H9 (cell line): Measurements from ENCODE around the gene ELFN2. TPM values are rescaled to one million over a fixed set of nuclear protein-coding genes. Genes with fewer than 3 reads are reported as not detected.
A peak's percentile ranks its signal among the peaks of the same experiment; 100 is the strongest.

Experiments
- DNase-seq: peaks from one replicate; pipeline ENCODE4 v3.0.0-alpha.2; 2017
- H2AFZ ChIP-seq: one replicate; pipeline ENCODE4 v1.6.1; 2013; ENCODE audit warnings: mild to moderate bottlenecking, low read length, control low read depth, moderate library complexity
- H2AK5ac ChIP-seq: 2 replicates; pipeline ENCODE4 v1.6.1; 2013; ENCODE audit warnings: low read length, control low read depth, mixed read lengths; ENCODE audit not compliant: insufficient read length
- H2BK120ac ChIP-seq: one replicate; pipeline ENCODE4 v1.6.1; 2013; ENCODE audit warnings: low read depth, mild to moderate bottlenecking, low read length, control low read depth, inconsistent platforms; ENCODE audit not compliant: poor library complexity, severe bottlenecking
- H2BK12ac ChIP-seq: 2 replicates; pipeline ENCODE4 v1.6.1; 2013; ENCODE audit warnings: low read length, control low read depth, mixed read lengths, low read depth; ENCODE audit not compliant: insufficient read length
- H2BK15ac ChIP-seq: 2 replicates; pipeline ENCODE4 v1.6.1; 2013; ENCODE audit warnings: low read depth, low read length, control low read depth
- H2BK20ac ChIP-seq: one replicate; pipeline ENCODE4 v1.6.1; 2013; ENCODE audit warnings: low read depth, mild to moderate bottlenecking, low read length, control low read depth, inconsistent platforms; ENCODE audit not compliant: poor library complexity, severe bottlenecking
- H2BK5ac ChIP-seq: 2 replicates; pipeline ENCODE4 v1.6.1; 2013; ENCODE audit warnings: low read length, control low read depth, mixed read lengths; ENCODE audit not compliant: insufficient read length
- H3K14ac ChIP-seq: 2 replicates; pipeline ENCODE4 v1.6.1; 2013; ENCODE audit warnings: low read length, control low read depth; ENCODE audit not compliant: insufficient read depth
- H3K18ac ChIP-seq: 2 replicates; pipeline ENCODE4 v1.6.1; 2013; ENCODE audit warnings: low read depth, mild to moderate bottlenecking, mixed read lengths, low read length, control low read depth; ENCODE audit not compliant: insufficient read length
- H3K23ac ChIP-seq: 2 replicates; pipeline ENCODE4 v1.6.1; 2013; ENCODE audit warnings: low read length, control low read depth, mixed read lengths, low read depth; ENCODE audit not compliant: insufficient read length
- H3K23me2 ChIP-seq: 2 replicates; pipeline ENCODE4 v1.6.1; 2013; ENCODE audit warnings: low read depth, mild to moderate bottlenecking, mixed read lengths, low read length, control low read depth; ENCODE audit not compliant: insufficient read length, poor library complexity, severe bottlenecking
- H3K27ac ChIP-seq: 2 replicates; pipeline ENCODE4 v1.5.1; 2013; ENCODE audit warnings: low read length, control low read depth, mixed read lengths, low read depth; ENCODE audit not compliant: insufficient read length
- H3K27me3 ChIP-seq: 2 replicates; pipeline ENCODE4 v1.6.1; 2013; ENCODE audit warnings: low read length, control low read depth, inconsistent platforms; ENCODE audit not compliant: insufficient read depth
- H3K4ac ChIP-seq: 2 replicates; pipeline ENCODE4 v1.6.1; 2013; ENCODE audit warnings: low read depth, mild to moderate bottlenecking, control low read depth, inconsistent platforms, low read length, moderate library complexity
- H3K4me1 ChIP-seq: 2 replicates; pipeline ENCODE4 v1.6.1; 2013; ENCODE audit warnings: low read length, control low read depth, inconsistent platforms; ENCODE audit not compliant: insufficient read depth
- H3K4me2 ChIP-seq: 2 replicates; pipeline ENCODE4 v1.6.1; 2013; ENCODE audit warnings: low read length, control low read depth, mixed read lengths; ENCODE audit not compliant: insufficient read length, insufficient read depth
- H3K56ac ChIP-seq: 2 replicates; pipeline ENCODE4 v1.6.1; 2013; ENCODE audit warnings: low read depth, mild to moderate bottlenecking, mixed read lengths, low read length, control low read depth; ENCODE audit not compliant: insufficient read length
- H3K79me1 ChIP-seq: 2 replicates; pipeline ENCODE4 v1.6.1; 2013; ENCODE audit warnings: low read depth, mild to moderate bottlenecking, moderate library complexity, low read length, control low read depth, inconsistent platforms; ENCODE audit not compliant: insufficient read depth, poor library complexity, severe bottlenecking
- H3K79me2 ChIP-seq: 2 replicates; pipeline ENCODE4 v1.6.1; 2013; ENCODE audit warnings: low read length, control low read depth, inconsistent platforms; ENCODE audit not compliant: insufficient read depth
- H3K9ac ChIP-seq: 2 replicates; pipeline ENCODE4 v1.6.1; 2013; ENCODE audit warnings: low read length, control low read depth, mixed read lengths; ENCODE audit not compliant: insufficient read length; ENCODE audit errors: extremely low read depth
- H3K9me3 ChIP-seq: one replicate; pipeline ENCODE4 v1.6.1; 2013; ENCODE audit warnings: low read depth, low read length, inconsistent platforms; ENCODE audit not compliant: control insufficient read depth
- H3T11ph ChIP-seq: one replicate; pipeline ENCODE4 v1.6.1; 2013; ENCODE audit warnings: mild to moderate bottlenecking, low read length, control low read depth, inconsistent platforms
- H4K20me1 ChIP-seq: one replicate; pipeline ENCODE4 v1.6.1; 2013; ENCODE audit not compliant: control insufficient read depth, insufficient read length, insufficient read depth
- H4K5ac ChIP-seq: 2 replicates; pipeline ENCODE4 v1.6.1; 2013; ENCODE audit warnings: low read depth, mild to moderate bottlenecking, mixed read lengths, low read length, control low read depth; ENCODE audit not compliant: insufficient read length
- H4K8ac ChIP-seq: replicated peaks from 2 replicates; pipeline ENCODE4 v1.6.1; 2013; ENCODE audit warnings: low read length, control low read depth, mixed read lengths, low read depth; ENCODE audit not compliant: insufficient read length
- H4K91ac ChIP-seq: 2 replicates; pipeline ENCODE4 v1.6.1; 2013; ENCODE audit warnings: low read depth, mild to moderate bottlenecking, moderate library complexity, mixed read lengths, low read length, control low read depth; ENCODE audit not compliant: insufficient read length
- H3K27ac Mint-ChIP-seq, 3 experiments: 2 replicates in 2 of 3; 3 replicates in 1 of 3; pipeline ENCODE4 v1.8.0; 2020 to 2021; ENCODE audit warnings: mixed read lengths in 3 of 3, mild to moderate bottlenecking in 1 of 3, moderate library complexity in 1 of 3
- H3K27me3 Mint-ChIP-seq: 2 replicates; pipeline ENCODE4 v1.8.0; 2021; ENCODE audit warnings: low read depth, mild to moderate bottlenecking, moderate library complexity, mixed read lengths
- H3K36me3 Mint-ChIP-seq, 3 experiments: 2 replicates in 2 of 3; 3 replicates in 1 of 3; pipeline ENCODE4 v1.8.0; 2020 to 2021; ENCODE audit warnings: low read depth in 3 of 3, mixed read lengths in 3 of 3; ENCODE audit not compliant: insufficient read depth in 1 of 3
- H3K4me1 Mint-ChIP-seq, 2 experiments: 2 replicates each; pipeline ENCODE4 v1.8.0; 2020; ENCODE audit warnings: mixed read lengths in 2 of 2
- H3K4me3 Mint-ChIP-seq, 2 experiments: 2 replicates in 1 of 2; 3 replicates in 1 of 2; pipeline ENCODE4 v1.8.0; 2020 to 2021; ENCODE audit warnings: mild to moderate bottlenecking in 2 of 2, mixed read lengths in 2 of 2, moderate library complexity in 1 of 2
- H3K9me3 Mint-ChIP-seq, 2 experiments: 2 replicates in 1 of 2; 3 replicates in 1 of 2; pipeline ENCODE4 v1.8.0; 2020; ENCODE audit warnings: mild to moderate bottlenecking in 2 of 2, mixed read lengths in 2 of 2, moderate library complexity in 1 of 2
- WGBS: extraction: QIAGEN DNeasy Blood & Tissue Kit; methylation state at CpG from one replicate; pipeline ENCODE4 v1.1.7; 2013; ENCODE audit warnings: missing lambda C conversion rate, low lambda C conversion rate, mixed read lengths; ENCODE audit not compliant: insufficient read length; ENCODE audit errors: extremely low coverage; 5-methylcytosine and 5-hydroxymethylcytosine counted together
- total RNA-seq: library from RNA; stranded (reverse); gene quantifications from 2 replicates; pipeline ENCODE4 v1.2.1, GENCODE V29; 2021
- TF ChIP-seq, protein P1 (sequence below): fragments of 200-600 bp; sonication (generic); conservative IDR thresholded peaks from 3 replicates; pipeline ENCODE4 v1.8.0; 2021; ENCODE audit warnings: antibody characterized with exemption, mild to moderate bottlenecking

Gene ELFN2
- total RNA-seq, 1 experiment from 2014 or later, result 0.70 TPM

DNA sequence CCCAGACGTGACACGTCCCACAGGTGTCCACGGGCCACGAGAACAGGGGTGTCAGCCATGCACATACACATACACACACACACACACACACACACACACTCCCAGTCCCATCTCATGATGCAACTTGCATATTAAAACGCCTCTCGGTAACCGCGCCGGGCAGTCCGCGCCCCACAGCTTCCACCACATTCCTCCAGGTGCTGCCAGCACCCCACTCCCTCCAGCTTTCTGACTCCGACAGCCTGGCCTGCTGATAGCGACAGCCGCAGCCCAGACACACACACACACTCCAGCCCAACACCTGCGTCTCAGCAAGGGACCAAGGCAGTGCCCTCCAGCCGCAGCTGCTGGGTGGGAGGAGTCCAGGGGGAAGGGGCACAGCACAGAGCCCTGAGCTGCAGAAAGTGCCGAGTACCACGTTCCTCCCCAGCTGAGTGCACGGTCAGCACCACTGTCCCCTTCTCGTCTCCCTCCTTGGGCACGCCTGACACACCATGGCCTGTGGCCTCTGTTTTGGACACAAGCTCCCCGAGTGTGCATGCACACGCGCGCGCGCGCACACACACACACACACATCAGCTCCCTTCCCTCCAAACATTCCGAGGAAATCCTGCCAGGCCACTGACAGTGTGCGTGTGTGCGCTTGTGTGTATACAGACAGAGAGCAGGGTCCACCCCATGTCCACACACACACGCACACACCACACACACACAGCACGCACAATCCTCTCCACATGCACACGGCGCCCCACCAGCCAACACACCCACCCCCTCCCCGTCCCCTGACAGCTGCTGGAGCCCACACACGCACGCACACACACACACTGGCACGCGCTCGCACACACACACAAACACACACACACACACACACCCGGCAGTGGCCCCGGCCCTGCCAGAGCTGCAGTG lies 1.2 kb downstream of the ELFN2 start:
- no CpG with 5 or more reads among the region's 43 CpGs for WGBS
- Histone ChIP-seq H3T11ph (no peak overlapping the region), H3K14ac (no peak overlapping the region), H3K18ac (no peak overlapping the region), H3K79me2 (no peaks in the 10 kb centered on the region), H2BK12ac (no peak overlapping the region), H2BK5ac (no peak overlapping the region), H3K79me1 (no peaks in the 10 kb centered on the region), H3K56ac (no peak overlapping the region), H4K20me1 (no peaks in the 10 kb centered on the region), H3K23ac (no peak overlapping the region), H3K27ac (no peak overlapping the region), H2AFZ (no peak overlapping the region), H2AK5ac (no peak overlapping the region), H3K4ac (no peak overlapping the region), H2BK120ac (no peak overlapping the region), H3K4me2 (peak overlapping the region; percentile 56), H4K5ac (no peak overlapping the region), H3K23me2 (peaks cover 6% of the 10 kb centered on the region), H4K91ac (no peak overlapping the region), H2BK20ac (no peak overlapping the region), H2BK15ac (no peak overlapping the region), H3K9ac (no peak overlapping the region), H4K8ac (no peak overlapping the region), H3K27me3 (peaks cover 21% of the 10 kb centered on the region), H3K9me3 (no peaks in the 10 kb centered on the region), H3K4me1 (no peaks in the 10 kb centered on the region)
- peaks cover 77% of the 10 kb centered on the region for H3K27me3 Mint-ChIP-seq
- peak overlapping the region; percentile 58 to 83; a peak in 4 of 5 replicates for H3K4me3 Mint-ChIP-seq
- H3K36me3 Mint-ChIP-seq, result no peaks in the 10 kb centered on the region; a peak in 1 of 7 replicates
- no peaks in the 10 kb centered on the region; a peak in 2 of 5 replicates for H3K9me3 Mint-ChIP-seq
- peaks cover 14 to 35% of the 10 kb centered on the region in 2 experiments for H3K4me1 Mint-ChIP-seq
- TF ChIP-seq, protein P1, sequence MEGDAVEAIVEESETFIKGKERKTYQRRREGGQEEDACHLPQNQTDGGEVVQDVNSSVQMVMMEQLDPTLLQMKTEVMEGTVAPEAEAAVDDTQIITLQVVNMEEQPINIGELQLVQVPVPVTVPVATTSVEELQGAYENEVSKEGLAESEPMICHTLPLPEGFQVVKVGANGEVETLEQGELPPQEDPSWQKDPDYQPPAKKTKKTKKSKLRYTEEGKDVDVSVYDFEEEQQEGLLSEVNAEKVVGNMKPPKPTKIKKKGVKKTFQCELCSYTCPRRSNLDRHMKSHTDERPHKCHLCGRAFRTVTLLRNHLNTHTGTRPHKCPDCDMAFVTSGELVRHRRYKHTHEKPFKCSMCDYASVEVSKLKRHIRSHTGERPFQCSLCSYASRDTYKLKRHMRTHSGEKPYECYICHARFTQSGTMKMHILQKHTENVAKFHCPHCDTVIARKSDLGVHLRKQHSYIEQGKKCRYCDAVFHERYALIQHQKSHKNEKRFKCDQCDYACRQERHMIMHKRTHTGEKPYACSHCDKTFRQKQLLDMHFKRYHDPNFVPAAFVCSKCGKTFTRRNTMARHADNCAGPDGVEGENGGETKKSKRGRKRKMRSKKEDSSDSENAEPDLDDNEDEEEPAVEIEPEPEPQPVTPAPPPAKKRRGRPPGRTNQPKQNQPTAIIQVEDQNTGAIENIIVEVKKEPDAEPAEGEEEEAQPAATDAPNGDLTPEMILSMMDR, result no peak
- H3K27ac Mint-ChIP-seq, result peak overlapping the region in 1 of 3 experiments; percentile 50; a peak in 1 of 7 replicates
- DNase-seq, result peak; percentile 73
